BLaER1 treated with 17β-estradiol and CSF1 and Interleukin-3, amounts not matched to agents 10 nM and 100 nM (cell line): Measurements from ENCODE around the gene SLC25A23.

Source experiments
- H3K27ac ChIP-seq, 11 experiments: shearing (Covaris generic); formaldehyde crosslinking; 2 replicates each; pipeline ENCODE4 v1.8.1; 2022
- H3K27me3 ChIP-seq, 11 experiments: shearing (Covaris generic); formaldehyde crosslinking; 2 replicates each; pipeline ENCODE4 v1.8.1; 2022
- H3K36me3 ChIP-seq, 11 experiments: shearing (Covaris generic); formaldehyde crosslinking; 2 replicates each; pipeline ENCODE4 v1.8.1; 2022
- H3K4me1 ChIP-seq, 10 experiments: shearing (Covaris generic); formaldehyde crosslinking; 2 replicates each; pipeline ENCODE4 v1.8.1; 2022
- H3K4me2 ChIP-seq, 11 experiments: shearing (Covaris generic); formaldehyde crosslinking; 2 replicates each; pipeline ENCODE4 v1.8.1; 2022
- H3K4me3 ChIP-seq, 10 experiments: shearing (Covaris generic); formaldehyde crosslinking; 2 replicates each; pipeline ENCODE4 v1.8.1; 2022
- H3K9ac ChIP-seq, 11 experiments: shearing (Covaris generic); formaldehyde crosslinking; 2 replicates each; pipeline ENCODE4 v1.8.1; 2022
- H3K9me3 ChIP-seq, 11 experiments: shearing (Covaris generic); formaldehyde crosslinking; replicated peaks in 1 of 11; 2 replicates each; pipeline ENCODE4 v1.8.1; 2022
- H4K20me1 ChIP-seq, 11 experiments: shearing (Covaris generic); formaldehyde crosslinking; 2 replicates each; pipeline ENCODE4 v1.8.1; 2022
- Cebpa-rat ChIP-seq, 11 experiments: shearing (Covaris generic); IDR thresholded peaks; 2 replicates each; pipeline ENCODE4 v1.8.1; 2022

SLC25A23 gene

GRCh38 chr19:6393983-6394412, 65.6 kb downstream of the SLC25A23 start:
- Histone ChIP-seq H4K20me1 (peaks cover 0 to 22% (median 6%) of the 10 kb centered on the region in 11 experiments; a peak in 10 of 22 replicates), H3K4me2 (peak overlapping the region; percentile 74 to 99 (median 93)), H3K4me3 (peak overlapping the region; percentile 74 to 94 (median 90)), H3K36me3 (peaks cover 24 to 31% (median 29%) of the 10 kb centered on the region in 11 experiments), H3K9me3 (no peaks in the 10 kb centered on the region), H3K9ac (peak overlapping the region; percentile 84 to 94 (median 91)), H3K4me1 (peaks cover 20 to 44% (median 26%) of the 10 kb centered on the region in 10 experiments), H3K27ac (peak overlapping the region; percentile 81 to 97 (median 94); a peak in 21 of 22 replicates), H3K27me3 (no peaks in the 10 kb centered on the region)
- TF ChIP-seq Cebpa-rat (IDR thresholded peaks at IDR 0.05) = no peak

- H3K4me1 ChIP-seq = peaks cover 20 to 44% (median 26%) of the 10 kb centered on the region in 10 experiments
- H4K20me1 ChIP-seq = peaks cover 0 to 29% (median 10%) of the 10 kb centered on the region in 11 experiments; a peak in 13 of 22 replicates
- no peaks in the 10 kb centered on the region for H3K27me3 ChIP-seq
- peak within 1 kb of the TSS; percentile 81 to 97 (median 94) for H3K27ac ChIP-seq
- H3K4me3 ChIP-seq = peak within 1 kb of the TSS; percentile 74 to 94 (median 90)
- peak within 1 kb of the TSS; percentile 84 to 94 (median 91) for H3K9ac ChIP-seq
- no peaks in the 10 kb centered on the region for H3K9me3 ChIP-seq
- peak within 1 kb of the TSS; percentile 74 to 99 (median 93) for H3K4me2 ChIP-seq
- TF ChIP-seq Cebpa-rat (IDR thresholded peaks at IDR 0.05) = no peak
- peaks cover 30 to 38% (median 36%) of the 10 kb centered on the region in 11 experiments for H3K36me3 ChIP-seq
Observed at GRCh38 chr19:6393074-6393982, 66.3 kb downstream of the SLC25A23 start, which contains the start of gene GTF2F1. TSS of gene GTF2F1 (minus strand) at chr19:6393164. CDS start at chr19:6392995, 169 bp downstream.

DNA sequence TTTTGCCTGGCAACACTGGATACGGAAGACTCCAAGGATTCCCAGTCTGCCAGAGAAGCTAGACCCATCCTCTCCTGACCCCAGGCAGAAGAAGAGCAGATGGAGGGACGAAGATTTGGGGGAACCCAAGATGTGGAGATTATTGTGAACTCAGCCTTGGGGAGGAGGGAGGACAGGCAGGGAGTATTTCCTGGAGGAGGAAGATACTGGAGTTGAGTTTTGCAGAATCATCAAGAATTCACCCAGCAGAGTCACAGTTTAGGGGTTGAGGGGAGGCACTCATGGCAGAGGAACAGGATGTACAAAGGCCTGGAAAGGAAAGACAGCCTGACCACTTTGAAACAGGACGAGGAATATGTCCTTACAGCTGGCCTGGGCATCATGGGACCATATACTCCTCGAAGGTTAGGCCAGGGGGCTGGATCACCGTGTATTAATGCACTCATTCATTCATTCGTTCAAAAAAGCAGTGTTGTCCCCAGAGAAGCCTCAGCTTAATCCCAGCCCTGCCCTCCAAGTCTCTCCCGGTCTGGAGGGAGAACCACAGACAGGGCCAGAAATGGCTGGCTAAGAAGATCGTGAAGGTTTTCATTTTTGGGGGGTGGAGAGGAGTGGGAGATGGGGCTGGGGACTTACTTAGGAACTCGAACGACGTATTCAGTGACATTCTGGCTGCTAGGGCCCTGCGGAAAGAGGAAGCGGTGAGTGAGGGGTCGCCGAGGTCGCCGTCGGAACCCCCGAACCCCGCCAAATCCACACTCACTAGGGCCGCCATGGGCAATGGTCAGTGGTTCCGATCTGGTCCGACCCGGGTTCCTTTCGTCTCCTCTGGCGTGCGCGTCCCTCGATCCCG, 67.1 kb downstream of the SLC25A23 start:
- Histone ChIP-seq H3K9ac (peak overlapping the region; percentile 84 to 94 (median 91)), H3K4me2 (peak overlapping the region; percentile 74 to 99 (median 93)), H3K4me3 (peak overlapping the region; percentile 74 to 94 (median 90))

More for the DNA sequence above, 67.1 kb downstream of the SLC25A23 start:
- no peaks in the 10 kb centered on the region for H3K9me3 ChIP-seq
- H3K36me3 ChIP-seq = peaks cover 39 to 47% (median 44%) of the 10 kb centered on the region in 11 experiments
- H3K4me1 ChIP-seq = peaks cover 20 to 44% (median 26%) of the 10 kb centered on the region in 10 experiments
- no peak for TF ChIP-seq Cebpa-rat (IDR thresholded peaks at IDR 0.05)
- H3K27ac ChIP-seq = peak overlapping the region; percentile 81 to 97 (median 94)
- no peaks in the 10 kb centered on the region for H3K27me3 ChIP-seq
- H4K20me1 ChIP-seq = peaks cover 0 to 37% (median 12%) of the 10 kb centered on the region in 11 experiments; a peak in 14 of 22 replicates
